Stimulated activated CD8-positive, alpha-beta memory T cell treated with anti-CD3 and anti-CD28 coated beads, Interleukin-7, amount 100 ng/mL, for 4 hours (primary cell): ENCODE measurements around the gene ETS1.

Source experiments
- DNase-seq, 2 donors: peaks; one replicate each; pipeline ENCODE4 v3.0.0-alpha.2; 2020; ENCODE audit warnings: low read depth in 2 of 2

Gene ETS1

DNA sequence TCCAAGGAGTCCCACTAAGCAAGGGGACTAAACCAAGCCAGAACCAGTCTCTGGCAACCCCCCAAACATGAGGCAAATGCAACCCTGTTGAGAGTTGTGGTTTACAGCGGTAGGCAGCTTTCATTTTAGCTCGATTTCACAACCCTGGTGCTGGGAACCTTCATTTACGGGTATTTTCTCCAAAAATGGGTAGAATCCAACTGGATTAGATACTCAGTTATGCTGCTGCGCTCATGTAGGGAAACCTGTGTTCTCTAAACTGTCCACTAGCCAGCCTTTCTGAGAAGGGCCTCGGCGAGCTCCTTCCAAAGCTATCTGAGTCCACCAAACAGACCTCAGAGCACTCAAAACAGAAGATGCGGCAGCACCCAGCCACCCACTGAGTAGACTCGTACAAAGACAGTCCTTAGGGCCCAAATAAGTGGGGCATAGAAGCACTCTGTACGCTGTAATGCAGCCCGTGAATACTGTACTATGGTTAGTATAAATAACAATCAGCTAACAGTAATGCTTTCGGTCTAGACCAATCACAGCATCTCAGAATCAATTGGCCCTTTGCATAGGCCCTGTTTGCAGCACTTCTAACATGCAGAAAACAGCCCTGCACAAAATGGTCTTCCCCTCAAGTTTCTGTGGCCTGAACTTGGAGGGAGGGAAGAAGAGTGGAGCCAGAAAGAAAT, 104.7 kb downstream of the ETS1 start:
- DNase-seq = no peak

GRCh38 chr11:128482092-128482491, 105.3 kb downstream of the ETS1 start:
- no peak for DNase-seq

DNA sequence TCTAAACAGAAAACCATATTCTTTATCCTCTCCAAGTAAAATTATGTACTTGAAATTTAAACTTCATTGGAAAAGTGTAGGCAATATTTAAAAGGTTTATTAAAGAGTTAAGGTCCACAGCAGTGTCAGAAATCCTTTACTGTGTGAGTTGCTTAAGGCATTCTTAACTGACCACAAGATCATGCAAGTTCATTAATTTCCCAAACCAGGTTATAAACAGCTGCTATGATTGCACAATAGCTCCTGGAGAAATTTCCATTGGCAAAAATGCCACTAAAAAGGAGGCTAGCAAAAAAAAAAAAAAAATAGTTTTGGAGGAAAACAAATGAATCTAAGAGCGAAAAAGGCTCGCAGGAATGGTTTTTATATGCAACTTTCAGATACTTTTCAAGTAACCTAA, 106.2 kb downstream of the ETS1 start:
- DNase-seq = no peak

- DNase-seq = no peak
Measured at GRCh38 chr11:128480665-128481064, 106.7 kb downstream of the ETS1 start.

- DNase-seq = no peak
Measured at GRCh38 chr11:128480066-128480465, 107.3 kb downstream of the ETS1 start.

DNA sequence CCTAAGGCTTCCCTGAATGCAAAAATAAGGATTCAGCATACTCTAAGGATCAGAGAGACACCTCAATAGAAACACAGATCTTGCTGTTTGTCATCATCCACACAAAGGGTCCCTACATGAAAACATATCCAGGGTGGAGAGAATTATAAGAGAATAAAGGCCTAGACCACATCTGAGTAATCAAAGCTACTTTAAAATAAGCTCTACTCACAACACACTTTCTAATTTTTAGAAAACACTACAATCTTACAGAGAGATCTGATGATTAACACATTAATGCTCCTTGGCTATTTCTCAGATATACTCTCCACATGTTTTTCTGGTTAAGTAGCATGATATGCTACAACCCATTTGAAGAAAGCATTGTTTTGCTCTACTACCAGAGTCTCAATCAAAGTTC, 108.2 kb downstream of the ETS1 start:
- no peak for DNase-seq

DNA sequence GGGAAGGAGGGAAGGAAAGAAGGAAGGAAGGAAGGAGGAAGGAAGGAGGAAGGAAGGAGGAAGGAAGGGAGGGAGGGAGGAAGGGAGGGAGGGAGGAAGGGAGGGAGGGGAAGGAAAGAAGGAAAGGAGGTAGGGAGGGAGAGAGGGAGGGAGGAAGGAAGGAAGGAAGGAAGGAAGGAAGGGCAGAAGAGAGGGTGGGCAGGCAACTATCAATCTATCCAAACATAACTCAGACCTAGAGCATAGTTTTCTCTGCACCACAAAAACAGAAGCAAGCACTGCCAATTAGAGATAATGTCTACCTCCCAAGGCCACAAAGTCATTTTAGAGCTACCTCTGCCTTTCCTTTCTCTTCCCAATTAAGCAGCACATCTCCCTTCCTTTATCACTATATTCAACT, 109.1 kb downstream of the ETS1 start:
- DNase-seq = no peak

GRCh38 chr11:128477811-128478210, 109.5 kb downstream of the ETS1 start:
- DNase-seq = no peak

DNA sequence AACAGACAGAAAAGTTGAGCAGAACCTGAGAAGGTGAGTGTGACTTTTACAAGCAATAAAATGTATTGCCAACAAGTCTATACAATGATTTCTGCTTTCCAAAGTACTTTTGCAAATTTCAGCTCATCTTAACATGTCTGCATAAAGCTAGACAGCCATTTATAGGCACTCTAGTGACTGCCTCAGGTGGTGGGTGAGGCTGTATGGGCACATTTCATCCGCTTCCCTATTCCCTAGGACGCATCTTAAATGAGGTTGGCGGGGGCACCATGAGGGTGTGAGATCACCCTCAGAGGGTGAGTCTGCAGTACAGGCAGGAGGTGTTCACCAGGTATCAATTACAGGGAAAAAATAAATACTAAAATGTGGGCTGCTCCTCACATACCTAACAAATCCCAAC, 110.1 kb downstream of the ETS1 start:
- no peak for DNase-seq

DNA sequence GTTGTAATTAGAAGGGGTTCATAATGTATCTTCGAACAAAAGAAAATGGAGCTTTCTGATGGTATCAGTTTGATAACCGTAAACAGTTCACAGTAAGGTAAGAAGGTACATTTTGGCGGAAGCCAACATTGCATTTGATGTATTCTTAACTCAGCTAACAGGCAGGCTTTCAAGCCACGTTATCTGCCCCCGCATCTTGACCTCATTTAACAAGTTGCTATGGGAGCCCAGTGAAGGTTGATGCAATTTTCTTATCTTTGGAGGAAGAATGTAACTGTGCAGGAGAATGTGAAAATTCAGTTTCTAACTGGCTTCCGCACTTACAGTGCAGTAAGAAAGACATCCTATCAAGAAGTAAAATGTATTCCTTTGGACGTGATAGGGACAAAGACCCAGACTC, 110.6 kb downstream of the ETS1 start:
- peak; percentile 54 to 67 for DNase-seq

- no peak for DNase-seq
Measured at GRCh38 chr11:128476049-128476448, 111.3 kb downstream of the ETS1 start.

GRCh38 chr11:128474036-128474874, 113.1 kb downstream of the ETS1 start:
- DNase-seq = no peak

- DNase-seq = no peak
Measured at GRCh38 chr11:128473636-128474035, 113.7 kb downstream of the ETS1 start.

- no peak for DNase-seq
Measured at GRCh38 chr11:128472128-128473089, 114.9 kb downstream of the ETS1 start.

DNA sequence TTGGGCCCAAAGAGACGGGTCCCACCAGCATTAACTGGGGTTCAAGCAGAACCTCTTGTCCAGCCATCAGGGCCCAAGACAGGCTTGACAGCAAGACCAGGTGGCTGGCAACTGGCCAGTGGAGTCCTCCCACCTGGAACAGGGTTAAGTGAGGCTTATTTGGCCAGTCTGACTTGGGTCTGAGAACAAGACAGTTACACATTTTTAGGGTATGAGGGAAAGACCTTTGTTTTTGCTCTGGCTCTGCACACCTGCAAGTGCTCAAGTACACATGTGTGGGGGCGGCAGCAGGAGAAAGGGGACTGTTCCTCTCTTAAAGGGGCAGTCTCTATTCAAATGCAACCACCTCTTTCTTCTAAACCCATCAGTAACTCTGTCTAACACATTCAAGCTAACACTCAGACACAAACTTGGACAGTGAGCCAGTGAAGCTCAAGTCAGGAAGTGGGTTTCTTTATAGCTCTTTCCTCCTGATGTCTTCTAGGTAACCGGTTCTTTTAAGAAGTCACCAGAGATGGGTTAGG, 116.2 kb downstream of the ETS1 start:
- no peak for DNase-seq

- DNase-seq = no peak
Measured at GRCh38 chr11:128470081-128470480, 117.3 kb downstream of the ETS1 start.

- no peak for DNase-seq
Measured at GRCh38 chr11:128469220-128469619, 118.1 kb downstream of the ETS1 start.

DNA sequence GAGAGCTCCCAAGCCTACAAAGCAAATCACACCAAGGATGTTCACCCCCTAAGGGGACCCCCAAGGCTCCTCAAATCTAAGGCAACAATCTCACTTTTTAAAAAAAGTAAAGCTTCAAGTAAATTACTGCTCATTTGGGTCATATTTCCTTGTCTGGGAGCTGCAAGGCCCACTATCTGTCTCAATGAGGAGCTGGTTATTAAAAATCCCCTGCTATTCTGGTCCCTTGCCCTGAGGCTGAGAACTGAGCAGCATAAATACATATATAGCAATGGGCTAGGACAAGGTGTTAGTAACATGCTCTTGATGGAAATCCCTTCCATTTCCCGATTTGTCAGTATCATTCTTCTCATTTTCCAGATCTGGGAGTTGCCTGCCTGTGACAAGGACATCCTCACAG, 119.2 kb downstream of the ETS1 start:
- no peak for DNase-seq

GRCh38 chr11:128467610-128468041, 119.7 kb downstream of the ETS1 start:
- no peak for DNase-seq

- no peak for DNase-seq
Measured at GRCh38 chr11:128467041-128467440, 120.3 kb downstream of the ETS1 start.

DNA sequence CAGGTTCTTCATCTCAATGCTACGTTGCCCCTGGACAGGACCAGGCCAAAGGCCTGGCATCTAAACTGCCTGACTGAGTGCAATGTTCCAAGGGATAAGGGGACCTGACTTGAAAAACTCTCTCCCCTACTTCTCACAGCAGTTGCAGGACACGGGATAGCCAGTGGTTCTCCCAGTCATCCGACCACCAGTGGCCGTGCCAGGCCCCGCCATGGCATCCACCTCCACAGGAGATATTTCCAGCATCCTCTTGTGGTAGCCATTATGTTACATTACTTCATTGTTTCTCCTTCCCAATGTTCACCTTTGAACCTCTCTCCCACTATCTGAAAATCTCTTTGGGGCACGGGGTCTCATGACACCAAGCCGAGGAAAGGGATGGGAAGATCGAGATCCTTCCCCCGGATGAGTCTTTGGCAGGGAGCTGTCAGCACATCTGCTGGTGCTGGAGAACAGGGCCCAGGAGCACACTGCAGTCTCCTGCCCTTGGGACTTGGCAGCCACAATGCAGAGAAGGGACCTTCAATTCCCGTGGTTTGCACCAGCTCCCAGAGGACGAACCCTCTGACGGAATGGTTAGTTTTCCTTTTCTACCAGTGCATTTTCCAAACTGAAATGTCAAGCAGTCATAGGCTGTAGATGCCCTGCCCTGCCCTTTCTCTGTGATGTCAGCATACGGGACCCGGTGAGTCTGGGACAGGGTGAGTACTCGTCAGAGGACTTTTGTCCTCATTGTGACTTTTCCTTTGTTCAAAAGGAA, 121.2 kb downstream of the ETS1 start:
- DNase-seq = no peak
